Subcutaneous abdominal adipose tissue (tissue), 5 donors: Measurements from ENCODE around the gene TACC3.

Experiments used
- H3K27ac ChIP-seq: one replicate; pipeline ENCODE4 v1.7.0; 2013; ENCODE audit warnings: low read depth, mild to moderate bottlenecking, inconsistent platforms, low read length, moderate library complexity
- H3K27me3 ChIP-seq, 5 donors: one replicate each; pipeline ENCODE4 v1.7.0; 2013; ENCODE audit warnings: low read length in 5 of 5, inconsistent platforms in 1 of 5; ENCODE audit not compliant: control insufficient read depth in 5 of 5, insufficient read depth in 4 of 5
- H3K36me3 ChIP-seq, 5 donors: one replicate each; pipeline ENCODE4 v1.7.0; 2013; ENCODE audit warnings: low read length in 5 of 5; ENCODE audit not compliant: control insufficient read depth in 5 of 5, insufficient read depth in 5 of 5
- H3K4me1 ChIP-seq, 5 donors: one replicate each; pipeline ENCODE4 v1.7.0; 2013; ENCODE audit warnings: low read length in 5 of 5, mild to moderate bottlenecking in 3 of 5, moderate library complexity in 1 of 5; ENCODE audit not compliant: control insufficient read depth in 5 of 5, insufficient read depth in 5 of 5
- H3K4me3 ChIP-seq, 5 donors: one replicate each; pipeline ENCODE4 v1.7.0; 2013; ENCODE audit warnings: low read length in 5 of 5, low read depth in 1 of 5
- H3K9ac ChIP-seq, 5 donors: one replicate each; pipeline ENCODE4 v1.7.0; 2013; ENCODE audit warnings: low read length in 5 of 5, mild to moderate bottlenecking in 4 of 5, moderate library complexity in 3 of 5
- H3K9me3 ChIP-seq, 5 donors: one replicate each; pipeline ENCODE4 v1.7.0; 2013; ENCODE audit warnings: low read length in 5 of 5; ENCODE audit not compliant: control insufficient read depth in 5 of 5
- donor health status: healthy.
- donor health status: healthy.
- donor health status: healthy.
- donor health status: healthy.
- donor health status: healthy.

The TACC3 gene

GRCh38 chr4:1770245-1770644 lies 48.9 kb downstream of the TACC3 start:
- H3K27me3 ChIP-seq = peaks cover 4 to 35% (median 19%) of the 10 kb centered on the region in 5 donors
- H3K9ac ChIP-seq = no peak overlapping the region
- no peaks in the 10 kb centered on the region for H3K36me3 ChIP-seq
- no peak overlapping the region for H3K4me3 ChIP-seq
- peaks cover 0 to 8% (median 5%) of the 10 kb centered on the region in 5 donors for H3K4me1 ChIP-seq
- no peak overlapping the region for H3K27ac ChIP-seq
- no peaks in the 10 kb centered on the region for H3K9me3 ChIP-seq

GRCh38 chr4:1770791-1771231 lies 49.5 kb downstream of the TACC3 start:
- no peaks in the 10 kb centered on the region for H3K9me3 ChIP-seq
- no peaks in the 10 kb centered on the region for H3K36me3 ChIP-seq
- no peak overlapping the region for H3K9ac ChIP-seq
- no peak overlapping the region for H3K27ac ChIP-seq
- no peak overlapping the region for H3K4me3 ChIP-seq
- H3K4me1 ChIP-seq = peaks cover 0 to 8% (median 5%) of the 10 kb centered on the region in 5 donors
- peaks cover 4 to 37% (median 19%) of the 10 kb centered on the region in 5 donors for H3K27me3 ChIP-seq

- Histone ChIP-seq H3K27ac (no peak overlapping the region), H3K9ac (no peak overlapping the region), H3K27me3 (peaks cover 4 to 30% (median 19%) of the 10 kb centered on the region in 5 donors), H3K9me3 (no peaks in the 10 kb centered on the region), H3K4me1 (peaks cover 0 to 4% (median under 1%) of the 10 kb centered on the region in 5 donors), H3K4me3 (no peak overlapping the region), H3K36me3 (no peaks in the 10 kb centered on the region)
Measured at GRCh38 chr4:1771555-1772305, 50.4 kb downstream of the TACC3 start.

- Histone ChIP-seq H3K36me3 (no peaks in the 10 kb centered on the region), H3K27me3 (peaks cover 4 to 31% (median 19%) of the 10 kb centered on the region in 5 donors), H3K27ac (no peak overlapping the region), H3K9ac (no peak overlapping the region), H3K4me3 (no peak overlapping the region), H3K4me1 (peaks cover 0 to under 1% (median 0%) of the 10 kb centered on the region in 5 donors), H3K9me3 (no peaks in the 10 kb centered on the region)
Measured at GRCh38 chr4:1772853-1773538, 51.7 kb downstream of the TACC3 start.

GRCh38 chr4:1773754-1774153 lies 52.4 kb downstream of the TACC3 start:
- Histone ChIP-seq H3K4me1 (no peaks in the 10 kb centered on the region), H3K27ac (no peak overlapping the region), H3K9ac (no peak overlapping the region), H3K27me3 (peaks cover 7 to 30% (median 14%) of the 10 kb centered on the region in 5 donors), H3K9me3 (no peaks in the 10 kb centered on the region), H3K36me3 (no peaks in the 10 kb centered on the region), H3K4me3 (no peak overlapping the region)

- Histone ChIP-seq H3K36me3 (no peaks in the 10 kb centered on the region), H3K9ac (no peak overlapping the region), H3K4me3 (no peak overlapping the region), H3K27me3 (peaks cover 5 to 16% (median 12%) of the 10 kb centered on the region in 5 donors), H3K27ac (no peak overlapping the region), H3K9me3 (no peaks in the 10 kb centered on the region), H3K4me1 (no peaks in the 10 kb centered on the region)
Measured at GRCh38 chr4:1775731-1776500, 54.6 kb downstream of the TACC3 start.

- Histone ChIP-seq H3K27ac (no peak overlapping the region), H3K9me3 (no peaks in the 10 kb centered on the region), H3K4me3 (no peak overlapping the region), H3K4me1 (no peaks in the 10 kb centered on the region), H3K27me3 (peaks cover 0 to 11% (median 7%) of the 10 kb centered on the region in 5 donors), H3K36me3 (no peaks in the 10 kb centered on the region), H3K9ac (no peak overlapping the region)
Measured at GRCh38 chr4:1776521-1777161, 55.3 kb downstream of the TACC3 start.

GRCh38 chr4:1777822-1778641 lies 56.7 kb downstream of the TACC3 start:
- Histone ChIP-seq H3K36me3 (no peaks in the 10 kb centered on the region), H3K4me3 (no peak overlapping the region), H3K4me1 (no peaks in the 10 kb centered on the region), H3K9me3 (no peaks in the 10 kb centered on the region), H3K9ac (no peak overlapping the region), H3K27ac (no peak overlapping the region), H3K27me3 (peaks cover 0 to 11% (median 7%) of the 10 kb centered on the region in 5 donors)
